GM18858 (cell line): ENCODE results near the gene ACSF2.
"Not testable (repeated sequence)": the region's sequence is repeated elsewhere in the genome, so short reads cannot be mapped to it uniquely, and the experiment has no call there.

Source experiments
- ATAC-seq: cut with Tn5 transposase; IDR thresholded peaks from one replicate; pipeline ENCODE4 v1.9.1; 2021; ENCODE audit not compliant: unreplicated experiment

The ACSF2 gene

GRCh38 chr17:50462446-50462845 lies 36.4 kb downstream of the ACSF2 start:
- no peak for ATAC-seq

GRCh38 chr17:50464121-50464520 lies 38.1 kb downstream of the ACSF2 start:
- no peak for ATAC-seq

DNA sequence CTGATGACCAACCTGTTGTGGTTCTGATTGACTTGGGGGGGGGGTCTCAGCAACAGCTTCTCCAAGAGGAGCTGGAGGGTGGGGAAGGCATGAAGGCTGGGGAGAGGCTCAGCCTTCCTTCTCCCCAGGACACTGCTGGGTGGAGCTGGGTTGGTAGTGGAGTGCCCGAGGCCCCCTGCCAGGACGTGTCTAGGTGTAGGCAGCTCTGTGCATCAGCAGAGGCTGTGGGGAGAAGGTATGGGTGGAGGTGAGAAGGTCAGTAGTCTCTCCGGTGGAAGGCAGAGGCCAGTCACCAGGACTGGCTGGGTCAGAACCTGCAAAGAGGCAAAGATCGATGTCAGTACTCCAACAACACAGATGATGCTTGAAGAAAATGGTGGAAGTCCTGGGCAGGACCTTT lies 38.7 kb downstream of the ACSF2 start:
- no peak for ATAC-seq

DNA sequence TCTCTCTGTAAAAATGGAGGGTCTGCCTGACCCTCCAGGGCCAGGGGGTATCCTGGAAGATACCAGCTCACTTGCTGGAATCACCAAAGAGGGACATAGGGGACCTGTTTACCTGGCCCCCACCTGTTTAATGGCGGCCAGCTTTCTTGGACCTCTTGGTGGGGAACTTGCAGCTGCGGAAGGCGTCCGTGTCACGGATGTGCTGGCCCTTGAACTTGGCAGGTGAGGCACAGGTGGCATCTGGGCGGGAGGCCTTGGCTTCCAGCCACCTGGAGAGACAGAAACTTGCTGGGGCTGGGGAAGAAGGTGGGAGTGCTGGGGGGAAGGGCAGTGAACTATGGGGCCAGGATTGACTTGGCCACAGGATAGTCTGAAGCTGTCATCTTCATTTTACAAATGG lies 39.2 kb downstream of the ACSF2 start:
- ATAC-seq: no peak

DNA sequence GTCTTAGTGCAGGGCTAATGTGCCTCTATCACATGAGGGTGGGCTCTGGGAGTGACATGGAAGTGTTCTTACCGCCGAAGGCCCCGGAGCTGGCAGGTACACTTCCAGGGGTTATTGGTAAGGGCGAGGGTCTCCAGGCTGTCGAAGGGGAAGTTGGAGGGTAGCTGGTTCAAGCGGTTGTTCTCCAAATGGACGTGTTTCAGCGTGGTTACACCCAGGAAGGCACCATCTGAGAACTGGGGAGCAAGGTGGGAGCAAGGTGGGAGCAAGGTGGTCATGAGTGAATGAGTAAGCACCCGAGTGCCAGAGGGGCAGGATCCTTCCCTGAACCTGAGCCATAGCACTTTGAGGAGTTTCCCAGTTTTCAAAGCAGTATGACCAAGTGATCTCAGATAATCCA lies 39.6 kb downstream of the ACSF2 start:
- ATAC-seq: no peak

- no peak for ATAC-seq
Observed at GRCh38 chr17:50466371-50467113, 40.5 kb downstream of the ACSF2 start.

- no peak for ATAC-seq
Observed at GRCh38 chr17:50467114-50467854, 41.3 kb downstream of the ACSF2 start.

DNA sequence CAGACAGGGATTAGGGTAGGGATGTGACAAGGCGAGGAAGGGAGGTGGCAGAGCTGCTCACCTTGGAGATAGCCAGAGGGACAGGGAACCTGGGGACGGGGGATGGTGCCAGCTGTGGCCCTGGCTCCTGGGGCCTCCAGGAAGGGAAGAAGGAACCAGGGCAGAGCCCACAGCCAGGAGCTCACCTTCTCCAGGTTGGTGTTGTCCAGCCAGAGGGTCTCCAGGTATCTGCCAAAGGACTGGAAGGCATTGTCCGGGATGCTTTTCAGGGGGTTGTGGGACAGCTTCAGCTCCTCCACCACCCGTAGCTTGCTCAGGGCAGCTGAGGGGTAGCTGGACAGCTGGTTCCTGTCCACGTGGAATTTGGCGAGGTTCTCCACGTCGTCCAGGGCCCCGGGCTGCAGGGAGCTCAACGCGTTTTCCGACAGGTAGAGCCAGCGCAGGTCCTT lies 41.9 kb downstream of the ACSF2 start:
- no peak for ATAC-seq

DNA sequence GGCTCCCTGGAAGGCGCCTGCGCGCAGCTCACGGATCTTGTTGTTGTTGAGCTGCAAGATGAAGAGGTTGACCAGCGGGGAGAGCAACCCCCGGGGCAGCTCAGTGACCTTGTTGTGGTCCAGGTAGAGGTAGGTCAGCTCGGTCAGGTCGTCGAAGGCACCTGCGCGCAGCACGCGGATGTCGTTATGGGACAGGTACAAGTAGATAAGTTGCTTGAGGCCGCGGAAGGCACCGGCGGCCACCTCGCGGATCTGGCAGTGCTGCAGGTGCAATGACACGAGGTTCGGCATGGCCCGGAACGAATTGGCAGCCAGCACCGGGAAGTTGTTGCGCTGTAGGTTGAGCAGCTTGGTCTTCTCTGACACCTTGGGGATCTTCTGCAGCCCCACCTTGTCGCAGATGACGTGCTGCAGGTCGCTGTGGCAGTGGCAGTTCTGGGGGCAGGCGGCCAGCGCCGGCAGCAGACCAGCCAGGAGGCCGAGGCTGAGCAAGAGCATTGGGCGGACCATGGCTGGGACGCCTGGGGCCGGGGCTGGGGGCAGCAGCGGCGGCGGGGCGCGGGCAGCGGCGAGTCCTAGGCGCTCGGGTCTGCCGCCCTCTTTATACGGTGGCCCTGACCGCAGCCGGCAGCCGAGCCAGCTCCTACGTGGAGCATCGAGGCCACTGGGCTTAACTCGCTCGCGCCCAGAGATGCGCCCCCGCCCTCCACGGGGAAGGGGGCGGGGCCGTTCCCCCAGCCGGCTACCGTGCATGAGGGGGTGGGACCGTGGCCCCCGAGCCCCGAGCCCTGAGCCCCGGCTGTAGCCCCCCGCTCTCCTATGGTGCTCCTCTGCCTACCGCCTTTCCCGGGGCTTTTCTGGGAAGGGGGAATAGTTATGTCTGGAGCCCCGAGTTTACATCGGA lies 42.5 kb downstream of the ACSF2 start, which contains the start of gene CHAD:
Gene CHAD, minus strand, starts transcription at position 577 of the 904 bp plus-strand sequence. Its CDS starts 67 bp downstream, at position 510.
- no peak for ATAC-seq

DNA sequence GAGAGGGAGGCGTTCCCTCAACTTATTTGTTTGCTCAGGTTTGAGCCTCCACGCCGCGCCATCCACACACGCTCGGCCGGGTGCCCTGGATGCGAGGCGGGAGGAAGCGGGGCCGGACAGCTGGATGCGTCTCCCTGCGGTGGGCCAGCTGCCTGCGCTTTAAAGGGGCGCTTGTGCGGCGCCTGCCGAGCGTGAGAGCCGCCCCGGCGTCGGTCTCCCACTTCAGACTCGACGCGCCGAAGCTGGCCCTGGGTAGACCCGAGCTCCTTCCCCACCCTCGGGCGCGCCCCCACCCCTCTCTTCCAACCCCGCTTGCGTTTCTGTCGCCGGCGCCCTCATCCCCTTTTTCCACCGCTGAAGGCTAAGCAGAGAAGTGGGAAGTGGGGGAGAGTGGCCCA lies 43.2 kb downstream of the ACSF2 start:
- no peak for ATAC-seq

- ATAC-seq: no peak
Observed at GRCh38 chr17:50469671-50470305, 43.8 kb downstream of the ACSF2 start.

DNA sequence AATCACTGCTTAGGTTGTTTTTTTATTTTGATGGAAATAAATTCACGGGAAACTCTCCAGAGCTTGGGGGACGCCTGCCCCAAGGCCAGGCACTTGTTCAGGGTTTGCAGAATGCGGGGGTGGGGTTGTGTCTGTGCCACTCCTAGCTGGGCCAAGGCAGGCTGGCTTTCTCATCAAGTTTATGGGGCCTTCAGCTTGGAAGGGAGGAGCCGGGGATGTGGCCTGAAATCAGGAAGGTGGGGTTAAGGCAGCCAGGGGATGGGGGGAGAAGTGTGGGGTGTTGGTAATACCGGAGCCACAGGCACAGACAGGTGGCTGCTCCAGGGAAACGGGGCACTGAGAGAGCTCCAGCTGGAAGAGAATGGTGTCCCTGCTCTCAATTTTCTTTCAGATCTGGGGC lies 44.4 kb downstream of the ACSF2 start:
- no peak for ATAC-seq

- no peak for ATAC-seq
Observed at GRCh38 chr17:50471009-50471905, 45.2 kb downstream of the ACSF2 start.

DNA sequence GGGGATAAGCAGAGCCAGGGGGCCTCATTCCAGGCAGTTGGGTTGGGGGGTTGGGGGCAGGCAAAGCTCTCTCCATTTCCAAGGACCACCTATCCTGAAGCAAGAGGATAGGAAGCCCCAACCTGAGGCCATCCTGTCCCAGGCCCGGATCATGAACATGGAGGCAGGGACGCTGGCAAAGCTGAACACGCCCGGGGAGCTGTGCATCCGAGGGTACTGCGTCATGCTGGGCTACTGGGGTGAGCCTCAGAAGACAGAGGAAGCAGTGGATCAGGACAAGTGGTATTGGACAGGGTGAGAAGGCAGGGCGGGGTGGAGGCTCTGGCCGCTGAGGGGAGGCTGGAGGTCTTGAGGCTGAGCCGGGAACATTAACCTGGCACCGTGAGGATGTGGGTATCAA lies 46.3 kb downstream of the ACSF2 start:
- ATAC-seq: no peak

GRCh38 chr17:50472761-50473161 lies 46.7 kb downstream of the ACSF2 start:
- not testable (repeated sequence) for ATAC-seq

DNA sequence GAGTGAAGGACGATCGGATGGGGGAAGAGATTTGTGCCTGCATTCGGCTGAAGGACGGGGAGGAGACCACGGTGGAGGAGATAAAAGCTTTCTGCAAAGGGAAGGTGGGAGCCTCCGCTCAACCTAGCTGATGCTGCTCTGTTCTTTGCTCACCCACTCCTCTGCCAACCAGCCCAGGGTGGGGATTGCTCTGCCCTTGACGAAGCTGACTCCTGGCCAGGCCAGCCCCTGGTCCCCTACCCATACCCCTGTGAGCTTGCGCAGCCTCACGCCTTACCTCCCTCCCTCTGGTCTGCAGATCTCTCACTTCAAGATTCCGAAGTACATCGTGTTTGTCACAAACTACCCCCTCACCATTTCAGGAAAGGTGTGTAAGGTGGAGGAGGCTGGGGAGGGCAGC lies 47.9 kb downstream of the ACSF2 start:
- no peak for ATAC-seq

- no peak for ATAC-seq
Observed at GRCh38 chr17:50474523-50474922, 48.5 kb downstream of the ACSF2 start.

DNA sequence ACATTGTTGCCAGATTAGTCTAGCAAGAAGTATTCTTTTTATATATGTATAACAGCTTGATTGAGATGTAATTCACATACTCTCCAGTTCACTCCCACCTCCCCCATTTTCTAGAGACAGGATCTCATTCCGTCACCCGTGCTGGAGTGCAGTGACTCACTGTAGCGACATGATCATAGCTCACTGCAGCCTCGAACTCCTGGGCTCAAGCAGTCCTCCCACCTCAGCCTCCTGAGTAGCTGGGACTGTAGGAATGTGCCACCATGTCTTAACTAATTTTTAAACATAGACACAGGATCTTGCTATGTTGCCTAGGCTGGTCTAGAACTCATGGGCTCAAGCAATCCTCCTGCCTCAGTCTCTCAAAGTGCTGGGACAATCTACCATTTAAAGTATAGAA lies 49.3 kb downstream of the ACSF2 start:
- ATAC-seq: no peak

DNA sequence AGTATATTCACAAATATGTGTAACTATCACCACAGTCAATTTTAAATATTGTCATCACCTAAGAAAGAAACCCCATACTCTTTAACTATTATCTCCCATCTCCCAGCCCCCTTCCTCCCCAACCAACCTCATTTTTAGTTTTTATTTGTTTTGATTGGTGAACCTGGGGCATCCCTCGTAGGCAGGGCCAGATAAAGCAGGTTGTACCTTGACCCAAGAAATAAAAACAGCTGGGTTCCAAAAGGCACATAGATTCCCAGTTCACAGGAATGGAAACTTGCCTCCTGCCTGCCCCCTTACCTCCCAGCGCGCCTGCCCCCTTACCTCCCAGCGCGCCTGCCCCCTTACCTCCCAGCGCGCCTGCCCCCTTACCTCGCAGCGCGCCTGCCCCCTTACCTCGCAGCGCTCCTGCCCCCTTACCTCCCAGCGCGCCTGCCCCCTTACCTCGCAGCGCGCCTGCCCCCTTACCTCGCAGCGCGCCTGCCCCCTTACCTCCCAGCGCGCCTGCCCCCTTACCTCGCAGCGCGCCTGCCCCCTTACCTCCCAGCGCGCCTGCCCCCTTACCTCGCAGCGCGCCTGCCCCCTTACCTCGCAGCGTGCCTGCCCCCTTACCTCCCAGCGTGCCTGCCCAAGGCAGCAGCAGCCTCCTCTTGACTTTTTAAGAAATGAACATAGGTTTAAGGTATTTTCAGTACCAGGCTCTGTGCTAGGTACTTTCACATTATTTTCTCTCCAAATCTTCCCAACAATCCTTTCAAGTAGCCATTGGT lies 49.9 kb downstream of the ACSF2 start:
- ATAC-seq: not testable (repeated sequence)
